Upper lobe of left lung (tissue), 4 donors: Measurements from ENCODE around the gene RXFP2.

Experiments used
- POLR2A ChIP-seq, 4 donors: fragments of 450-650 bp; IDR thresholded peaks; one replicate each; pipeline ENCODE4 v1.5.1; 2016 to 2017; ENCODE audit warnings: antibody characterized with exemption in 4 of 4, mild to moderate bottlenecking in 2 of 4
- TF ChIP-seq, protein P1 (sequence below), 6 experiments: fragments of 450-650 bp in 4 of 6; fragments of 200-600 bp in 2 of 6; sonication (generic) in 2 of 6; IDR thresholded peaks; one replicate each; pipeline ENCODE4 v1.5.1; 2016 to 2019; ENCODE audit warnings: antibody characterized with exemption in 6 of 6

DNA sequence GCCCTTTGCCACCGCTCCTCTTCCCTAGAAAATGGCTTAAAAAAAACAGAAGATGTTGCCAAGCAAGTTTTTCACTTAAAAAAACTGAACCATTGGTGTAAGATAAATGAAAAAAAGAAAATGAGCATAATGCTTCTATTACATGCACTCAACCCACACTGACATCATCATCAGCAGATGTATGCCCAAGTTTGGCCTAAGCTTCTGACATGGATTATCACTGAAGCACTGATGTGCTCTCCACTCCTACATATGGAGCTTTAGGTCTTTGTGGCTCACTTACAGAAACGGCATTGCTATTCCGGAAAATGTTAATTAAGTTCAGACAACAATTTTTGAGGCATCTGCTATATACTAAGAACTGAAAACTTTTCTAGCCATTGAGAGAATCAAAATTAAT, 8.0 kb downstream of the RXFP2 start:
- TF ChIP-seq, protein P1, sequence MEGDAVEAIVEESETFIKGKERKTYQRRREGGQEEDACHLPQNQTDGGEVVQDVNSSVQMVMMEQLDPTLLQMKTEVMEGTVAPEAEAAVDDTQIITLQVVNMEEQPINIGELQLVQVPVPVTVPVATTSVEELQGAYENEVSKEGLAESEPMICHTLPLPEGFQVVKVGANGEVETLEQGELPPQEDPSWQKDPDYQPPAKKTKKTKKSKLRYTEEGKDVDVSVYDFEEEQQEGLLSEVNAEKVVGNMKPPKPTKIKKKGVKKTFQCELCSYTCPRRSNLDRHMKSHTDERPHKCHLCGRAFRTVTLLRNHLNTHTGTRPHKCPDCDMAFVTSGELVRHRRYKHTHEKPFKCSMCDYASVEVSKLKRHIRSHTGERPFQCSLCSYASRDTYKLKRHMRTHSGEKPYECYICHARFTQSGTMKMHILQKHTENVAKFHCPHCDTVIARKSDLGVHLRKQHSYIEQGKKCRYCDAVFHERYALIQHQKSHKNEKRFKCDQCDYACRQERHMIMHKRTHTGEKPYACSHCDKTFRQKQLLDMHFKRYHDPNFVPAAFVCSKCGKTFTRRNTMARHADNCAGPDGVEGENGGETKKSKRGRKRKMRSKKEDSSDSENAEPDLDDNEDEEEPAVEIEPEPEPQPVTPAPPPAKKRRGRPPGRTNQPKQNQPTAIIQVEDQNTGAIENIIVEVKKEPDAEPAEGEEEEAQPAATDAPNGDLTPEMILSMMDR (IDR thresholded peaks at IDR 0.05) = no peak
- TF ChIP-seq POLR2A (IDR thresholded peaks at IDR 0.05) = no peak
